ENCODE data around the gene CARD11.

- TF ChIP-seq CTCF (conservative IDR thresholded peaks at IDR 0.05; ENCODE audit: low read length) (no peak), EZH2phosphoT487 (IDR thresholded peaks at IDR 0.05; ENCODE audit: borderline replicate concordance) (no peak)
Observed at GRCh38 chr7:3080106-3080505, 36.4 kb upstream of the CARD11 start.
